GM18505 (cell line): ENCODE results near the gene IFI27L1.

ENCODE experiments used
- ATAC-seq: cut with Tn5 transposase; IDR thresholded peaks from one replicate; pipeline ENCODE4 v1.9.1; 2021; ENCODE audit not compliant: unreplicated experiment
- POLR2A ChIP-seq: IDR thresholded peaks from 4 replicates; pipeline ENCODE4 v1.6.1; 2011; ENCODE audit warnings: borderline replicate concordance; ENCODE audit not compliant: insufficient read depth, insufficient read length; ENCODE audit errors: extremely low read depth

The IFI27L1 gene

DNA sequence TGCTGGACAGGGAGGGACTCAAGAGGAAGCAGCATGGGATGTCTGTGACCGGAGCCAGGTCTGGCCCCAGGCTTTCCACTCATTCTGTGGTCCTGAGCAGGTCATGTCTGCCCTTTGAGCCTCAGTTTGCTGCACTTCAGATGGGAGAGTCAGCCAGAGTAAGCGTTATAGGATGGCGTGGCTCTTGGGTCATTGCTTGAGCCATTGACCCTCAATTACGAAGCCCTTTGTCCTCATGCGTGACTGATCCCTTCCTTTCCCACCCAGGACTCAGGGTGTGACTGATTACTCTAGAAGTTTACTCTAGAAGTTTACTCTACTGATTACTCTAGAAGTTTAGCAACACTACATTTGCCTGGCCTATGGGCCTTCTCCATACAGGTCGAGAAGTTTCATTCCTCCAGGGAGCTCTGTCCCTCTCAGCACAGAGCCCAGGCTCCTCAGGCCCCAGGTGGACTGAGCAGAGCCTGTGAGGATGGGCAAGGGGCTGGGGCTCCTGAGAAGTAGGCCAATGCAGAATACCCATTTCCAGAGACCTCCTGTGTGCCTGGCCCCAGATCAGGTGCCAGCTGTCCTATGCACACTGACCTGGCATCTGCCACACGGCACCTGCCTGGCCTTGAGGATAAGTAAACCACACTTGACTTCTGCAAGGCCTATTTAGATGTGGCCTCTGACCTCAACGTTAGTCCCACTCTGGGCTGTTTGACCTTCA, 21.8 kb downstream of the IFI27L1 start:
- TF ChIP-seq POLR2A: no peak
- ATAC-seq: no peak

DNA sequence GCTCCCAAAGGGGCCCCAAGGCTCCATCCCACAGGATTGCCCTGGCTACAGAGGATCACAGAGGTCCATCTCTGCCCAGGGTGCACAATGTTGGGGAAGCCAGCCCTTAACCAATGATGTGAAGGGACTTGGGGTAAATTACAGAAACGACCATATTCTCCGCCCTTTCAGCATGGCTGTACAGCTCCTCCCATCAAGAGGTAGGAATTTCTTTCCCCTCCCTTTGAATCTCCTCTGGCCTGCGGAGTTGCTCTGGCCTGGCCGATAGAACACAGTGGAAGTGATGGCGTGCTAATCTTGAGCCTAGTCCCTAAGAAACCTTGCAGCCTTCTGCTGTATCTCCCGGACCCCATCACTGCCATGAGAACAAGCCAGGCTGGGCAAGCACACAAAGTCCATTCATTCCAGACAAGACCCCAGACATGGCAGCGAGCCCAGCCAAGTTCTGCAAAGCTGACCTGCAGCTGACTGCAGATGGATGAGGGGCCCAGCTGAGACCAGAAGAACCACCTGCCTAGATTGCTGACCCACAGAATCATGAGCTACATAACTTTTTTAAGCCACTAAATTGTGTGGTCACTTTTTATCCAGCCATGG, 22.5 kb downstream of the IFI27L1 start:
- no peak for ATAC-seq

DNA sequence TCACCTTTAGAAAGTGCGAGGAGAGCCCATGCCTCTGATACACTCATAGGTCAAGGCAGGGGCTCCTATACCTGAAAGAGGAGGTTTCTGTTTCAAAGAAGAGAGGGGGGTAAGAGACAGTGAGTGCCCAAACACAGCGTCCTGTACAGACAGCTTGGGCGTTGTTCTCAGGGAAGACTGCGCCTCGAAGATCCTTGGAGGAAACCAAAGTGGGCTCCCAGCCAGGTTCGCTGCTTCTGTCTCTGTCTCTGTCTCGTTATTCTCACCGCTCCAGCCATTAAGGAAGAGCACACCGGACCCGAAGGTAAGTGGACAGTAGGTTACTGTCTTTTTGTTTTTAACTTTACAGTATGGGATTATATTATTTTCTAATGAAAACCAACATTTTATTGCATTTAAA, 23.6 kb downstream of the IFI27L1 start:
- ATAC-seq: no peak
- TF ChIP-seq POLR2A: no peak

More for the DNA sequence above, 22.5 kb downstream of the IFI27L1 start:
- no peak for TF ChIP-seq POLR2A

DNA sequence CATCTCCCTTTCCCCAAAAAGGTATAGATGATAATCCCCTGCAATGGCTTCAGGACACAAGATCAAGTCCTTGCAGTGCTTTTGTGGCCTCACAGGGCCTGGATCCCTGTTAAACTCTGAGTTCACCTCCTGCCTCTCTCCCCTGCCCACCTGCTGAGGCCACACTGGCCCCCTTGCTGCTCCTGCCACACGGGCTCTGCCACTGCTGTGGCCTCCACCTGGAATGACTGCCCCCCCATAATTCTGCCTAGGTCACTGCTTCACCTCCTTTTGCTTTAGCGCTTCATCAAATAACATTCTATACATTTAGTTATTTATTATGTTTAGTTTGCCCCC, 28.8 kb downstream of the IFI27L1 start:
- TF ChIP-seq POLR2A: no peak
- no peak for ATAC-seq

DNA sequence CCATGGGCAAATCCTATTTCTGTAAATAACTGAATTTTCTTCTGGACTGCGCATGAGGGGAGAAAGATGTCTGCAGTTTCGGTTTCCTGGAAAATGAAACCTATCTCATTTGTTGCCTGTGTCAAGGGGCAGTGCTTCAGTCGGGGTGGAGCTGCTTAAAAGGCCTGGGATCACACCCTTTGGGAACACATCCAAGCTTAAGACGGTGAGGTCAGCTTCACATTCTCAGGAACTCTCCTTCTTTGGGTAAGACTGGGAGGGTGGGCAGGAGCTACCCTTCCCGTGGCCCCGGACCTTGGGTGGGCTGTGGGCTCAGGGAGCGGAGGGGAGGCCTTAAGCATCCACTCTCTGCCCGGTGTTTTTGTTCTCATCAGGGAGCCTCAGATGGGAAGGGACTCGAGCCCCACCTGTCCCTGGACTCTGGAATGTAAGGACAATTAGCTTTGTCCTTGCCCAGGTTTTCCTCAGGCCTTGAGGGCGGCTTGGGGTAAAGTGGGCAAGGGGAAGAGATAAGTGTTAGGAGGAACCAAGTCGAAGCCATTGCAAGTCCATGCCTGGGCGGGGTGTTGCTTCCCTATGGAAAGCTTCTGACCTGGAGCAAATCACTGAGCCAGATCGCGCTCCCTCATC, 29.6 kb downstream of the IFI27L1 start, which contains the start of gene IFI27:
Gene IFI27 (plus strand): TSS at position 185 of the 630 bp plus-strand sequence.
- no peak for ATAC-seq
- TF ChIP-seq POLR2A: peak; percentile 53

DNA sequence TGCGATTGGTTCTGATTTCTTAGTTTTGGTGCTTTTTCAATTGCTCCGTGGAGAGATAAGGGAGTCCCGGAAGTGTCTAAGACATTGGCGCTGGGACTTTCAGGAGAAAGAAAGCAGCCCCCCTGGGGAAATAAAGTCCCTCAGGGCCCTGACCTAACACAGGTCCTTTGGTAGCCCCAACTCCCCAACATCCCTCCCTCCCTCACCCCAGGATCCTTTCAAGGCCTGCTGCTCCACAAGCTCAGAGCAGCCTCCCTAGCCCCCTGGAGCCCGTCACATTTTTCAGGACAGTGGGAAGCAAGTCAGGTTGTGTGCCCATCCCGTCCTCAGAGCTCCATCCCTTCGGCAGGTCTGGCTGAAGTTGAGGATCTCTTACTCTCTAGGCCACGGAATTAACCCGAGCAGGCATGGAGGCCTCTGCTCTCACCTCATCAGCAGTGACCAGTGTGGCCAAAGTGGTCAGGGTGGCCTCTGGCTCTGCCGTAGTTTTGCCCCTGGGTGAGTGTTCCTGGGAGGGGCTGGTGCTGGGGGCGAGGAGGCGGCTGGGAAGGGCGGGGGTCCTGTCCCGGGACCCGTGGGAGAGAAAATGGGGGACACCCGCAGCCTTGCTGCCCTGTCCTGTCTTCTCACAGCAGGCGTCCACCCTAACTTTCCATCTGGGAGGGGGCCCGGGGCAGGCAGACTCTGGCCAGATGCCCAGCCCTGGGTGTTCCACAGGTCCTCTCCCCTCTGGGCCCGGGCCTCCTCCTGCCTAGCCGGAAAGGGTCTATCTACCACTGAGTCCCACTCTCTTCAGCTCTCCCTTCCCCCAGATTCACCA, 30.4 kb downstream of the IFI27L1 start:
- no peak for ATAC-seq
- no peak for TF ChIP-seq POLR2A

DNA sequence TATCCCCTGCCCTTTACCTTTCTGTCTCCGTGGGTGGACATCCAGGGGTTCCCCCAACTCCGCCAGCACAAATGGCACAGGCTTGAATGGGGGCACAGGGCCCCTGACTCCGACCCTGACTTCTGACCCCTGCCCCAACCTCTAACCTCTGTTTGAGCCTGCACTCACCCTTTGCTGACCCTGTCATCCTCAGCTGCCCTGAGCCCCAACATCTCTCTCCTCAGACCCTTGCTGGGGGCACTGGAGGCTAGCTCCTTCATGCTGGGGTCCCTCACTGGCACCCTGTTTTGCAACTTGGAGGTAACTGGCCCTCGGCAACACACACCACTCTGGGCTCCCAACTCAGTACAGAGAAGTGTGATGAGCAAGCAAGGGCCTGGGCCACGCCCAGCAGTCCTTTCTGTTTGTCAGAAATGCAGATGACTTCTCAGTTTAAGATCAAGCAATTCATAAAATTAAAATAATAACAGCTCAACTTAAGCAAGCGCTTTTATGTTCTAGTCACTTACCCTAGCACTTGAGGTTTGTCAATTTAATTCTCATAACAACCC, 31.5 kb downstream of the IFI27L1 start:
- no peak for TF ChIP-seq POLR2A
- no peak for ATAC-seq

DNA sequence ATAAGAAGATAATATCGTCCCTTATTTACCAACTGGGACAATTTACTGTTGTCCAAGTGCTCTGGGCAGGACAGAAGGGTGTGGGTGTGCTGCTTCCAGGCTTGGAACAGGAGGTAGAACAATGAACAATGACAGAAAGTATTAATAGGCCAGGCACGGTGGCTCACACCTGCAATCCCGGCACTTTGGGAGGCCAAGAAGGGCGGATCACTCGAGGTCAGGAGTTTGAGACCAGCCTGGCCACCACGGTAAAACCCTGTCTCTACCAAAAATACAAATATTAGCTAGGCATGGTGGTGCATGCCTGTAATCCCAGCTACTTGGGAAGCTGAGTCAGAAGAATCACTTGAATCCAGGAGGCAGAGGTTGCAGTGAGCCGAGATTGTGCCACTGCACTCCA, 32.0 kb downstream of the IFI27L1 start:
- ATAC-seq: no peak
- TF ChIP-seq POLR2A: no peak

DNA sequence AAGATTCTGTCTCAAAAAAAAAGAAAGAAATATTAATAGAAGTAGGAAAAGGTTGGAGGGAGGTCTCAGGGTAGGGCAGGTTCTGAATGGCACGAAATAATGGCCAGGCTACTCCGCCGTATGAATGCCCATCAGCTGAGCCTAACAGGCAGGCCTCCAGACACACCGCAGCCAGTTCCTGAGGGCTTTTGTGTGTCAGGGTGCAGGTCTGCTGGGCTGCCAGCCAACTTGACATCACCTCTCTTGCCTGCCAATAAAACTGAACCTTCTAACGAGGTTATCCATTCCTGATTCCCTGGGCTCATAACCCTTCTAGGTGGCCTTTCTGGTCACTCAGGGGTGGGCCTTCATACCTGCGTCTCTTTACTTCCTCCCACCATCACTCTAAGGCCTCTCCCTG, 32.4 kb downstream of the IFI27L1 start:
- no peak for ATAC-seq
- TF ChIP-seq POLR2A: no peak

DNA sequence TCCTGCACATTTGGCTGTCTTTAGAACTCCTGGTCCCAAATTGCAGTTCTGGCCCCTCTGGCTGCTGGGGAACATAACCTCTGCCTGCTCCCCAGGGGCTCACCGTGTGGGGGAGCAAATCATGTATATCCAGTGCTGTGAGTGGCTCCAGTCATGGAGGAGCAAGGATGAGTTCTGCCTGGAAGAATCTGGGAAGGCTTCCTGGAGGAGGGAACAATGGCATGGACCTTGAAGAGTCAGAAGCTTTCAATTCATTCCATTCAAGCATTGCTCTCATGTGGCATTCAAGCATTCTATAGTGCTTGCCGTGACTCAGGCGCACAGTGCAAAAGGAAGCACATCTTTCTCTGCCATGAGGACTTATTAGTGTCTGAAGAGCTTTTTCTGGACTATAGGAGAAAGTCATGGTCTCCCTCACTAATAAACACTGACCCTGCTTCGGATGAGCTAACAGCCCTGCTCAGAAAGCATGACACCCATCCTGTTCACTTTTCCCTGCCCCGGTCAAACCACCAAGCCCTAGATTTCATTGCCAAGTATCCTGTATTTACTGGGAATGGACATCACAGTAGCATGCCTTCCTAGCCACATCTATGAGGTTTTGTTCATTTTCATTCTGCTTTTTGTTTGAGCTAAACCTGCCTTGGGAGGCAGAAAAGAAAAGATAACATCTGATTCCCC, 32.9 kb downstream of the IFI27L1 start:
- no peak for ATAC-seq
- TF ChIP-seq POLR2A: no peak

DNA sequence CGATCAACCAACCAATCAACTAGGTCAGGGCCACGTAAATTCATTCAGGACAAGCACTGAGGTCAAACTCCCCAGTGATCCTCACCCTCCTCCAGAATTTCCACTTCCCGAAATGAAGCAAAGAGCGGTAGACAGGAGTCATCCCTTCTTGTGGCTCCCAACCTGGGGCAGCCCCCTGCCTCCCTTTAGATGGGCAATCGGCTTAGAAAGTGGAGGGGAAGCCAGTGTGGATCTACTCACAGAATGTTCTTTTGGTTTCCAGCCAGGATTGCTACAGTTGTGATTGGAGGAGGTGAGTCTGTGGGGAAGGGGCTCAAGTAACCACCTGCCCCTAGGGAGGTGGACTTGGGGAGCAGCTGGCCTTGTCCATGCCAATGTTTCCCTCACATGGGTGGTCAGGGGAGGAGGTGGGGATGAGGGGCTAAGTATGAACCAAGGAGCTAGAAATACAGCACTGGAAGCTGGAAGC, 33.5 kb downstream of the IFI27L1 start:
- no peak for ATAC-seq
- no peak for TF ChIP-seq POLR2A

DNA sequence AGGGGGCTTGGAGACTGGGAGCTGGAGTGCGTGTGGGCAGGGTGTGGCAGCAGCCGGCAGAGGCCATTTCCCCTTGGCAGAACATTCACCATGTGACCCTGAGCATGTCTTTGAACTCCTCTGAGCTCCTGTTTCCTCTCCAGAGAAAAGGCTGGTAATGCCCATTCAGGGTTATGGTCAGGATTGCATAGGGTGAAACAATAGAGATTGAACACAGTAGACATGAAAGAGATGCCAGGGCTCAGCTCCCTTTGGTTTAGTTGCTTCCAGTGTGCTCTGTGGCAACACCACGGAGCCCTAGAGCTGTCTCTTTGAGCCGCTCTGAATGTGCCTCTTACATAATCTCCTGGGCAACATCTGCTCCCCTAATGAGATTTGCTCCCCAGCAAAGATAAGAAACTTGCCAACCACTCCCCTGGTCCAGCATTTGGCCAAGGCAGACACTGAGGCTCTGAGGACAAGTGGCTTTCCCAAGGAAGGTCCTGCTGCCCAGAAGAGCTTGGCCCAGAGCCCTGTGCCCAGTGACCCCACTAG, 34.0 kb downstream of the IFI27L1 start:
- no peak for ATAC-seq
- TF ChIP-seq POLR2A: no peak
